GM23338 (cell line): ENCODE measurements around the gene ATP4A. TPM values are rescaled to one million over a fixed set of nuclear protein-coding genes. Genes with fewer than 3 reads are reported as not detected.

Experiments
- ATAC-seq: fragments of 200-7000 bp; cut with Tn5 transposase; 3 replicates; pipeline ENCODE4 v1.9.1; 2020
- DNase-seq: peaks from one replicate; pipeline ENCODE4 v3.0.0-alpha.2; 2015; ENCODE audit warnings: low spot score
- H2AFZ ChIP-seq: fragments of 200-600 bp; sonication (generic); 2 replicates; pipeline ENCODE4 v1.8.0; 2016; ENCODE audit warnings: antibody characterized with exemption, mild to moderate bottlenecking, moderate library complexity
- H3F3A ChIP-seq: fragments of 200-600 bp; sonication (generic); replicated peaks from 2 replicates; pipeline ENCODE4 v1.8.0; 2017; ENCODE audit warnings: antibody characterized with exemption, mixed run types, low read depth
- H3K27ac ChIP-seq: fragments of 200-600 bp; sonication (generic); 2 replicates; pipeline ENCODE4 v1.6.1; 2016; ENCODE audit warnings: low read depth
- H3K27me3 ChIP-seq: fragments of 200-600 bp; sonication (generic); 2 replicates; pipeline ENCODE4 v1.8.0; 2016; ENCODE audit warnings: mild to moderate bottlenecking, mixed run types, moderate library complexity; ENCODE audit not compliant: insufficient read depth
- H3K36me3 ChIP-seq: fragments of 200-600 bp; sonication (generic); 2 replicates; pipeline ENCODE4 v1.8.0; 2016; ENCODE audit warnings: mild to moderate bottlenecking; ENCODE audit not compliant: insufficient read depth
- H3K4me1 ChIP-seq: fragments of 200-600 bp; sonication (generic); 2 replicates; pipeline ENCODE4 v1.8.0; 2016; ENCODE audit warnings: mild to moderate bottlenecking, moderate library complexity; ENCODE audit not compliant: insufficient read depth
- H3K4me2 ChIP-seq: fragments of 200-600 bp; sonication (generic); 2 replicates; pipeline ENCODE4 v1.7.1; 2017; ENCODE audit warnings: mixed run types
- H3K4me3 ChIP-seq: fragments of 200-600 bp; sonication (generic); 2 replicates; pipeline ENCODE4 v1.6.1; 2016; ENCODE audit warnings: mixed run types
- H3K79me2 ChIP-seq: fragments of 200-600 bp; sonication (generic); replicated peaks from 2 replicates; pipeline ENCODE4 v1.8.0; 2017; ENCODE audit warnings: mild to moderate bottlenecking; ENCODE audit not compliant: insufficient read depth
- H3K9me2 ChIP-seq: fragments of 200-600 bp; sonication (generic); 2 replicates; pipeline ENCODE4 v1.8.0; 2017; ENCODE audit not compliant: insufficient read depth
- H4K20me1 ChIP-seq: fragments of 200-600 bp; sonication (generic); replicated peaks from 2 replicates; pipeline ENCODE4 v1.8.0; 2017; ENCODE audit warnings: mild to moderate bottlenecking; ENCODE audit not compliant: insufficient read depth
- H3K27ac Mint-ChIP-seq: 2 replicates; pipeline ENCODE4 v1.8.0; 2020; ENCODE audit warnings: inconsistent platforms, mild to moderate bottlenecking, moderate library complexity, mixed read lengths
- H3K27me3 Mint-ChIP-seq: 3 replicates; pipeline ENCODE4 v1.8.0; 2022; ENCODE audit warnings: low read depth, mild to moderate bottlenecking, moderate library complexity, mixed read lengths, inconsistent platforms; ENCODE audit not compliant: insufficient read depth, poor library complexity
- H3K36me3 Mint-ChIP-seq: 3 replicates; pipeline ENCODE4 v1.8.0; 2021; ENCODE audit warnings: low read depth, mild to moderate bottlenecking, inconsistent platforms, moderate library complexity, mixed read lengths
- H3K4me1 Mint-ChIP-seq: 3 replicates; pipeline ENCODE4 v1.8.0; 2020; ENCODE audit warnings: mild to moderate bottlenecking, inconsistent platforms, mixed read lengths
- H3K4me3 Mint-ChIP-seq: 3 replicates; pipeline ENCODE4 v1.8.0; 2021; ENCODE audit warnings: moderate library complexity, mild to moderate bottlenecking, inconsistent platforms, mixed read lengths
- H3K9me3 Mint-ChIP-seq: 3 replicates; pipeline ENCODE4 v1.8.0; 2020; ENCODE audit warnings: moderate library complexity, mild to moderate bottlenecking, inconsistent platforms, mixed read lengths
- CREB1 ChIP-seq: fragments of 250-450 bp; sonication (Bioruptor Pico); IDR thresholded peaks from 2 replicates; pipeline ENCODE4 v1.5.0; 2020; ENCODE audit warnings: low read depth, mild to moderate bottlenecking, moderate library complexity
- CTCF ChIP-seq, 2 experiments: fragments of 200-600 bp in 1 of 2; sonication (generic) in 1 of 2; conservative IDR thresholded peaks; 2 replicates each; pipeline versions ENCODE4 v1.5.1 to v1.6.1; 2016 to 2017; ENCODE audit warnings: antibody characterized with exemption in 2 of 2, low read depth in 2 of 2, mild to moderate bottlenecking in 2 of 2, moderate library complexity in 1 of 2
- JUNB ChIP-seq: IDR thresholded peaks from one replicate; pipeline ENCODE4 v1.6.1; 2016; ENCODE audit warnings: antibody characterized with exemption; ENCODE audit not compliant: unreplicated experiment
- ZNF462 ChIP-seq: fragments of 250-450 bp; sonication (Bioruptor Pico); IDR thresholded peaks from 2 replicates; pipeline ENCODE4 v1.5.0; 2020; ENCODE audit warnings: mild to moderate bottlenecking, moderate library complexity
- polyA plus RNA-seq: library from polyadenylated mRNA; unstranded; fragments of >200 nt; fragmentation: Nextera tagmentation; extraction: Ambion mirVana; gene quantifications from 2 replicates; pipeline ENCODE4 v1.2.1, GENCODE V29; 2016
- total RNA-seq: library from RNA; depleted of rRNA; stranded (reverse); fragments of >200 nt; shearing (Covaris generic); gene quantifications from 2 replicates; pipeline ENCODE4 v1.2.3, GENCODE V29; 2014

The ATP4A gene
- total and polyA plus RNA-seq, 2 experiments from 2014 or later = 0.61 to 0.63 TPM

- H3K9me2 ChIP-seq = no peaks in the 10 kb centered on the region
- peaks cover 5% of the 10 kb centered on the region for H3K79me2 ChIP-seq
- H3K4me3 ChIP-seq = no peak overlapping the region
- H3K4me1 ChIP-seq = peaks cover 15% of the 10 kb centered on the region
- no peak overlapping the region for H2AFZ ChIP-seq
- no peak overlapping the region for H3K4me2 ChIP-seq
- no peak for TF ChIP-seq JUNB
- H3K9me3 Mint-ChIP-seq = no peaks in the 10 kb centered on the region
- peaks cover 7% of the 10 kb centered on the region; the same call in 1 of the 2 replicates for H3K36me3 ChIP-seq
- peaks cover 8% of the 10 kb centered on the region for H3K27me3 Mint-ChIP-seq
- peaks cover 37% of the 10 kb centered on the region for H3K36me3 Mint-ChIP-seq
- no peak overlapping the region for H3K27ac ChIP-seq
- H3K4me3 Mint-ChIP-seq = no peak overlapping the region
- peaks cover 8% of the 10 kb centered on the region; the same call in 1 of the 2 replicates for H3F3A ChIP-seq
- H4K20me1 ChIP-seq = no peaks in the 10 kb centered on the region; the same call in 1 of the 2 replicates
- no peak for ATAC-seq
- peaks cover 38% of the 10 kb centered on the region; the same call in 2 of the 3 replicates for H3K4me1 Mint-ChIP-seq
- no peak overlapping the region; the same call in 1 of the 2 replicates for H3K27ac Mint-ChIP-seq
- H3K27me3 ChIP-seq = 0 out of 2 replicates have a peak, but pooled peaks cover 3% of the 10 kb centered on the region
- no peak for DNase-seq
Observed at GRCh38 chr19:35539314-35539713, 24.1 kb downstream of the ATP4A start.

GRCh38 chr19:35534803-35535480, 28.5 kb downstream of the ATP4A start:
- H3K27ac Mint-ChIP-seq = peak overlapping the region; percentile 36; the same call in 1 of the 2 replicates
- no peaks in the 10 kb centered on the region for H3K9me3 Mint-ChIP-seq
- H4K20me1 ChIP-seq = no peaks in the 10 kb centered on the region; the same call in 1 of the 2 replicates
- H3K79me2 ChIP-seq = no peaks in the 10 kb centered on the region
- H3K4me1 ChIP-seq = peaks cover 16% of the 10 kb centered on the region
- H3K27ac ChIP-seq = no peak overlapping the region
- H3K4me1 Mint-ChIP-seq = peaks cover 33% of the 10 kb centered on the region
- H3K27me3 Mint-ChIP-seq = peaks cover 27% of the 10 kb centered on the region
- no peak; the same call in 2 of the 3 replicates for ATAC-seq
- H3K36me3 Mint-ChIP-seq = peaks cover 3% of the 10 kb centered on the region; the same call in 1 of the 3 replicates
- H3K4me3 Mint-ChIP-seq = no peak overlapping the region; the same call in 2 of the 3 replicates
- H2AFZ ChIP-seq = no peak overlapping the region
- peaks cover 31% of the 10 kb centered on the region for H3K27me3 ChIP-seq
- H3K4me2 ChIP-seq = peak overlapping the region; percentile 83; the same call in 1 of the 2 replicates
- H3K36me3 ChIP-seq = no peaks in the 10 kb centered on the region
- H3F3A ChIP-seq = peaks cover 6% of the 10 kb centered on the region; the same call in 1 of the 2 replicates
- no peak for TF ChIP-seq CTCF (conservative IDR thresholded peaks at IDR 0.05; ENCODE audit: low read depth in 2 of 2)
- peak; percentile 28 for DNase-seq
- H3K4me3 ChIP-seq = no peak overlapping the region; the same call in 1 of the 2 replicates
- no peaks in the 10 kb centered on the region for H3K9me2 ChIP-seq

GRCh38 chr19:35533822-35534392, 29.6 kb downstream of the ATP4A start:
- Mint-ChIP-seq H3K9me3 (no peaks in the 10 kb centered on the region), H3K4me1 (peaks cover 24% of the 10 kb centered on the region), H3K36me3 (no peaks in the 10 kb centered on the region; the same call in 2 of the 3 replicates), H3K4me3 (peak overlapping the region; percentile 71; the same call in 2 of the 3 replicates), H3K27me3 (peaks cover 34% of the 10 kb centered on the region), H3K27ac (no peak overlapping the region; the same call in 1 of the 2 replicates)
- Histone ChIP-seq H3K27ac (no peak overlapping the region), H2AFZ (peak overlapping the region; percentile 95), H3F3A (peaks cover 6% of the 10 kb centered on the region; the same call in 1 of the 2 replicates), H3K9me2 (no peaks in the 10 kb centered on the region), H3K4me2 (peak overlapping the region; percentile 83), H4K20me1 (no peaks in the 10 kb centered on the region; the same call in 1 of the 2 replicates), H3K36me3 (no peaks in the 10 kb centered on the region), H3K27me3 (peaks cover 31% of the 10 kb centered on the region), H3K79me2 (no peaks in the 10 kb centered on the region), H3K4me3 (peak overlapping the region; percentile 68), H3K4me1 (peaks cover 16% of the 10 kb centered on the region; the same call in 1 of the 2 replicates)
- peak; percentile 82 for DNase-seq
- ATAC-seq = peak; percentile 82
- no peak for TF ChIP-seq CREB1
- no peak for TF ChIP-seq ZNF462 (CRISPR knock-in tag)
